NK-92 treated with Interleukin-12 subunit alpha and Interleukin-12 subunit beta, amount 100 ng/mL, for 24 hours (cell line): ENCODE results near the gene SERINC1.

Source experiments
- DNase-seq: peaks from one replicate; lab custom pipeline; 2025; lab: John Stamatoyannopoulos, UW

SERINC1 gene

DNA sequence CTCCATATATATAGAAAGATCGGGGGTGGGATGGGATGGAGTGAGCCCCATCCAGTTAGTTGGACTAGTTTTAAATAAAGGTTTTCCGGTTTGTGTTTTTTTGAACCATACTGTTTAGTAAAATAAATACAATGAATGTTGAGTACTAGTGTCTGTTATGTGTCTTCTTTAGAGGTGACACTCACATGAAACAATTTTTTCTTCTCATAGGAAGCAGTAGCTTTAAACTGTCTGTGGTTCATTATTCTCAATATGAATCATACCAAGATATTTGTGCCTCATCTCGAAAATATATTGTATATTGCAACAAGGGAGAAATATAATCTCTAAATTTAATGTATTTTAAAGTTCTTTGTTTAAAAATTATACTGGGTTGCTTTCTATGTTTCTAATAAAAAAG lies 38.8 kb downstream of the SERINC1 start:
- DNase-seq: no peak

DNA sequence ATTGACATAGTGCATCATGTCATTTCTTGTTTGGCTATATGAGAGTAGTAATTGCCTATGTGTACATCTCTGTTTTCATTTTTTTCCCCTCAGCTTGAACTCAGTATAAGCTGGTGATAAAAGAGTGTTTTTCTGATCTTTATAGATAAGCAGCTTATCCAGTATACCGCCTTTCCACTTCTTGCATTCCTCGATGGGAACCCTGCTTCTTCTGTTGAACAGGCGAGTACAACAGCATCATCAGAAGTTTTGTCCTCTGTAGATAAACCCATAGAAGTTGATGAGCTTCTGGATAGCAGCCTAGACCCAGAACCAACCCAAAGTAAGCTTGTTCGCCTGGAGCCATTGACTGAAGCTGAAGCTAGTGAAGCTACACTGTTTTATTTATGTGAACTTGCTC lies 39.8 kb downstream of the SERINC1 start:
- no peak for DNase-seq

DNA sequence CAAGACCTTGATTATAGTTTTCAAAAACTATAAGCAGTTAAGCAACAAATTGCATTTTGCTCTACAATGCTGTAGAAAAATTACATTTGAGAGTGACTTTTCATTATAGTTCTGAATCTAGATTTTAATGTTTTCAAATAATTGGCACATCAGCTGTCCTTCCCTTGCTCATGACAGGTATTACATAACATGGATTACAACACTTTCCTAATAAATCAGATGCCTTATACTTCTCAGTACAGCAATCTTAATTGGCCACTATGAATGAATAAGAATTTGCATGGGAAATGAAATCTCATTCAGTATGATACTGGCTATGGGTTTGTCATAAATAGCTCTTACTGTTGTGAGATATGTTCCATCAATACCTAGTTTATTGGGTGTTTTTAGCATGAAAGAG lies 42.3 kb downstream of the SERINC1 start:
- no peak for DNase-seq

DNA sequence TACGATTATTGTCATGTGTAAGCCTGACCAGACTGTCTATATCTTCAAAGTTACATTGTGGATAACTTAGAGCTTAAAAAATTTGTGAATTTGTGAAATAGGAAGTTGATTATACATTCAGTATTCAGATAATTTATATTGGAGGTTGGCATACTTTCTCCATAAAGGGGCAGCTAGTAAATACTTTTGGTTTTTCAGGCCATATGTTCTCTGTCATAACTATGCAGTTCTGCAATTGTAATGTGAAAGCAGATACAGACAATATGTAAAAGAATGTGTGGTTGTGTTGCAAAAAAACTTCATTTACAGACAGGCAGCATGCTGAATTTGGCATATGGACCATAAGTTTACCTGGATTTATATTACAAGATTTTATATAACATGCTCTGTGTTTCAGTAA lies 42.8 kb downstream of the SERINC1 start:
- no peak for DNase-seq

- no peak for DNase-seq
These were observed 45.0 kb downstream of the SERINC1 start for GRCh38 chr6:122426597-122426996.

DNA sequence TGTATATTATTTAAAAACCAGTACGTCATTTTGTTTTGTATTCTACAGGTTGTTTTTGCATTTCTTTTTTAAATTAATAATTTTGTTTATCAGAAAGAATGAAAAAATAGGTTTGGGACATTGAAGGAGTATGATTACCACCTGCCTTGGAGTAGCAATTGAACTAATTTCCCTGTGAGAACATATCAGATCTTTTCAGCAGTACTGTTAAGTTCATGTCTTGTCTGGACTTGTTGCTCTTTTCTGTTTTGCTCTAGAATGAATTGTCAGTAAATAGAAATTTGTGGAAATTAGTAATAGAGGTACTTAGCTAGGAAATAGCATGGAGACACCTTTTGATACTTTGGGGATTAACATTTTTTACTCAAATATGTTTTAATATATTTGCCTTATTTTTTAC lies 47.9 kb downstream of the SERINC1 start:
- DNase-seq: no peak

DNA sequence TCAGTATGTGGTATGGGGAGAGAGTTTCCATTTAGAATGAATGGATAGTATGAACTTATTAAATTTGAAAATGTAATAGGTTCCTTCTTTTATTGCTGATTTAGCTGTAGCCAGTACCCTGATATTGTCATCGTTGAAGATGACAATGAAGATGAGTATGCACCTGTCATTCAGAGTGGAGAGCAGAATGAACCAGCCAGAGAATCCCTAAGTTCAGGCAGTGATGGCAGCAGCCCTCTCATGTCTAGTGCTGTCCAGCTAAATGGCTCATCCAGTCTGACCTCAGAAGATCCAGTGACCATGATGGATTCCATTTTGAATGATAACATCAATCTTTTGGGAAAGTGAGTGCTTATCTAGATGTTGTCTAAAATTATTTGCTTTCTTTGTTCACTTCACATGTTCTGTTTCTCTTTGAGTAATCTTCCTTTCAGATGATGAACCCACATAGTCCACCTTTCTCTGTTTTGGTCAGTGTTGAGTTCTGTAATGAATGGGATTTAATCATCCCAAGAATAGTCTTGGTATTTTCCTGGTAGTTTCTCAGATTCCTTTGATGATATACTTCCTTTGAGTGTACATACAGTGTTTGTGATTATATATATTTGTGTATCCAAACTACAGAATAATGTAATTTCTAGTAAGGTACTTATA lies 48.9 kb downstream of the SERINC1 start:
- DNase-seq: no peak

DNA sequence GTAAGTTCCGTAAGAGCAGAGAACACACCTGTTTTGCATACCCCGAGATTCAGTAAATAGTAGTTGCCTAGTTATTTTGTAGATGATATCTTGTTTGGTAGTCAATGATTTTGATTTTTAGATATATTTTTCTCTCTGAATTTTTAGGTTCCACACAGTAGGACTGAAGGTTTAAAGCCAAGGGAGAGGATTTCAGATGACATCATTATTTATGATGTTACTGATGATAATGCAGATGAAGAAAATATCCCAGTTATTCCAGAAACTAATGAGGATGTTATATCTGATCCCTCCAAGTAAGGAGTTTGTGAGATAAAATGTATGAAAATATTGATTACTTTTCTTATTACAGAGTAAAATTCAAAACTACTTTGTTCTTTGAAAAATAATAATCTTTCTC lies 49.6 kb downstream of the SERINC1 start:
- DNase-seq: no peak

GRCh38 chr6:122416825-122417224 lies 54.8 kb downstream of the SERINC1 start:
- no peak for DNase-seq

DNA sequence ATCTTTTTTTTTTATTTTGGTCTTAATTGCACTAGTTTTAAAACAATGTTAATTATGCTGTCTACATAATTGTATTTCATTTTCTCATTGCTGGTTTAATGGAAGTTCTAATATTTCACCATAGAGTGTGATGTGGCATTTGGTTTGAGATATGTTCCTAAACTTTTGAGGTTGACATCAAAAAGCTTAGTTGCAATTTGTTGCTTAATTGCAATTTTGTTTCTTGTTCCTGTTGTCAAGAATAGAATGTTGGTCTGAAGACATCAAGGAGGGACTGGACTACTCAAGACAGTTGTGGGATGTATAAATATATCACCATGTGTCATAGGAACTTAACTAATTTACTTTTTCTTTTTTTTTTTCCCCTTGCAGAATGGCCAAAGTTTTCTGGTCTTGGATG lies 59.6 kb downstream of the SERINC1 start:
- DNase-seq: no peak

GRCh38 chr6:122408702-122409458 lies 62.7 kb downstream of the SERINC1 start:
- DNase-seq: no peak

- no peak for DNase-seq
These were observed 63.4 kb downstream of the SERINC1 start for GRCh38 chr6:122408240-122408639.

GRCh38 chr6:122407712-122408111 lies 63.9 kb downstream of the SERINC1 start:
- DNase-seq: no peak

DNA sequence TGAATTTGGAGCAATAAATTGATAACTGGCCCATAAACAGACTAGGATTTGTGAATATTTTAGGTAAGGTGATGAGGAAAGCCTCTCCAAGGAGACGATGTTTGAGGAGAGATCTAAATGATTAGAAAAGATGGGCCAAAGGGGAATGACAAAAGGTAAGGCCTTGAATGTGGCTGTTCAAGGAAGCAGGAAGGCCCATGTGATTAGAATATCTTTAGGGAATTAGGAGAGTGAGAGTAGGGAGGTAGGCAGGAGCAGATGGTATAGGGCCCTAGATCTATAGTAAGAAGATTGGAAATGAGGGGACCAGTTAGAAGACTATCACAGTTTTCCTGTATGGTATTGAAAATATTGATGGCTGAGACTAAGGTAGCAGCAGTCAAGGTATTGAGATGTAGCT lies 65.4 kb downstream of the SERINC1 start:
- no peak for DNase-seq

DNA sequence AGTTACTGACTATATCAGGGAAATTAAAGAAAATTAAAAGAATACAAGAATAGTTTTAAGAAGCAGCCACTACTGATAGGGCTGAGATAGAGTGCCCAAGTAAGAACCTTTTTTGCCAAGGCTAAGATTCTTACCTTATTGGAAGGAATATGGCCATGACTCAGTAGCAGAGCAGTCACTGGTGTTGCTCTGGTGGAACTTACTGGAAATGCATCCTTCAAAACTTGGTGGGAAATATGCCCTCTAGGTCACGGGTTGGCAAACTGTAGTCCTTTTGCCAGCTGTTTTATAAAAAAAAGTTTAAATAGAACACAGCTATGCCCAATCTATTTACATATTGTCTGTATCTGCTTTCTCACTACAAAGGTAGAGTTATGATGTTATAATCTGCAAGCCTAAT lies 66.2 kb downstream of the SERINC1 start:
- no peak for DNase-seq

GRCh38 chr6:122404444-122404843 lies 67.2 kb downstream of the SERINC1 start:
- DNase-seq: no peak

DNA sequence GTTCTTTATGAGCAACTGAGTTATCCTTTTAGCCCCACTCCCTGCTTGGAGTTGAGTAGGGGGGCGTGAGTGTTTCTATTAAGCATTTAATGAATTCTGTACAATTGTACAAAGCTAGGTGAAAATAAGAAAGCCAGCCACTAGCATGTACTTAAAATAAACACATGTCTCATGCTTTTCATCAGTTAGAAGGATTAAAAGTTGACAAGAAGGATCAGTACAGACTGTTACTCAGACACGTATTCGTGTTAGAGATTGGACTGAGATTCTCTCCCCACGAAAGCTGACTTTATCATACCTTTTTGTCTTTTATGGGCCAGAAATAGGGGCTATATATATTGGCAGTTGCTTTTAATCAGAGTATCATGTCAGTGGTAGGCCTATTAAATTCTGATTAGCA lies 70.5 kb downstream of the SERINC1 start:
- no peak for DNase-seq

DNA sequence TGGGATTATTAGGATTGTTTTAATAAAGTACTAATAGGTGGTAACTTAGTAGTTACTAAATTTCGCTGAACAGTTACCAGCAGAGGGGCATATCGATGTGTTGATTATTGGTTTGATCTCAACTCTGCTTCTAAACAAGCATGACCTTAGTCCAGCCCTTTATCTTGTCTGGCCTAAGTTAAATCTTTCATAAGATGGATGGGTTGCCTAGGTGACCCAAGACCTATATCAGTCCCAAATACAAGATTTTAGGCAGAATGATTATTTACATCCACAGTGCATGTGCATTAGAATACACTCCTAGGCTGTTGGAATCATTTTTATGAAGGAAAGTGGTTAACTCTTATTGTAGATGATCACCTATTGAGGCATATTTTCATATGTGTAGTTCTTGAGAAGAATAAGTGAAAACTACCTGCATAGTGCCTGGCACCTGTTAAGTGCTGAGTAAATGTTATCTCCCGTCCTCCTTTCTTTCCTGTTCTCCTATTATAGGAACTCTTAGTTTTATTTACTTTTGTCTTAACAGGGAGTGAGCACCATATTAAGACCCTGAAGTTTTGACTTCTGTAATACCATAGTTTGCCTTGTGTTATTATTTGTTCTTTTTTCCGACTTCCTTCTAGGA lies 71.0 kb downstream of the SERINC1 start:
- no peak for DNase-seq

GRCh38 chr6:122400121-122400450 lies 71.5 kb downstream of the SERINC1 start:
- DNase-seq: no peak

- peak; percentile 95 for DNase-seq
These were observed 72.1 kb downstream of the SERINC1 start, which contains the start of gene HSF2 for GRCh38 chr6:122399348-122400120. Gene HSF2 (plus strand): TSS chr6:122399652. CDS start chr6:122399738, 86 bp downstream.

DNA sequence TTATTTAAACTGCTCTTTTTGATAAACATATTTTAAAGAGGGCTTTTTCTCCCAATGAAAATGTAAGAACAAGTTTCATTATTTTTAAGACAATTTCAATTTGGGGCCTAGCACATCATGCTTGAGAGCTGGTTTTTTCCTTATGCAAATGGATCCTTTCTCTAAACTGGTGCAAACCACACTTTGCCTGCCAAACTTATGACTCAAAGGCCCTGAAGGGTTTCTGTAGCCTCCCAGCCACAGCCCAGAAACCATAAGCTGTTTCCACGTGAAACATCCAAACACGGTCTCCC lies 72.6 kb downstream of the SERINC1 start:
- no peak for DNase-seq

GRCh38 chr6:122394016-122394415 lies 77.6 kb downstream of the SERINC1 start:
- no peak for DNase-seq

DNA sequence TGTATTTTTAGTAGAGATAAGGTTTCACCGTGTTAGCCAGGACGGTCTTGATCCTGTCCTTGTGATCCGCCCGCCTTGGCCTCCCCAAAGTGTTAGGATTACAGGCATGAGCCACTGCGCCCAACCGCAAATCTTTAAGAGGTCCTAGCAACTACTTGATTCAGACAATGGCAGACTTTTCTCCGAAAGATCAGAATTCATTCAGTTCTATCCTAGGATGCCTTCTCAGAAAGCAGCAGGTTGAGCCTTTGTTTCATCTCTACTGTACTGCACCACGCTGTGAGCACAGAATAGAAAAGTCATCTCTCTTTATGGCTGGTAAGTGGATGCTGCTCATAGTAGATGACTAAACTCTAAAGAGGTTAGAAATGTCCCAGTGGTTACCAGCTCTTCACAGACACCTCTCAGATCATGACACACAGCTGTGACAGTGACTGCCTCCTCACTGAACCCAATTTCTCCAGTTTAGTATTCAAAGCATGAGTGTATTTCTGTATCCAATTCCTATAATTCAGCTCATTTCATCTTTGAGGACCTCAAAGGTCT lies 78.2 kb downstream of the SERINC1 start:
- DNase-seq: no peak
